ENCODE data around the gene ABLIM2. TPM values are rescaled to one million over a fixed set of nuclear protein-coding genes. Genes with fewer than 3 reads are reported as not detected.

ABLIM2 gene
- total RNA-seq, 1 donor from 2014 or later = 3.5 TPM

- Mint-ChIP-seq H3K27me3 (ENCODE audit: low read depth) (peaks cover 52% of the 10 kb centered on the region), H3K27ac (no peak overlapping the region), H3K9me3 (no peaks in the 10 kb centered on the region), H3K4me3 (no peak overlapping the region), H3K4me1 (peaks cover 3% of the 10 kb centered on the region), H3K36me3 (no peaks in the 10 kb centered on the region)
- DNase-seq (ENCODE audit: low spot score in 2 of 2, unreplicated experiment in 2 of 2) = no peak
- TF ChIP-seq CTCF (IDR thresholded peaks at IDR 0.05; ENCODE audit: unreplicated experiment) = no peak
Measured at GRCh38 chr4:8150152-8151090, 8.2 kb downstream of the ABLIM2 start.

- Mint-ChIP-seq H3K27me3 (ENCODE audit: low read depth) (peaks cover 52% of the 10 kb centered on the region), H3K36me3 (no peaks in the 10 kb centered on the region), H3K4me1 (peaks cover 3% of the 10 kb centered on the region), H3K27ac (no peak overlapping the region), H3K9me3 (no peaks in the 10 kb centered on the region), H3K4me3 (no peak overlapping the region)
- TF ChIP-seq CTCF (IDR thresholded peaks at IDR 0.05; ENCODE audit: unreplicated experiment) = no peak
- DNase-seq (ENCODE audit: low spot score in 2 of 2, unreplicated experiment in 2 of 2) = no peak
Measured at GRCh38 chr4:8149664-8150063, 8.9 kb downstream of the ABLIM2 start.

GRCh38 chr4:8148785-8149435 lies 9.7 kb downstream of the ABLIM2 start:
- Mint-ChIP-seq H3K27me3 (ENCODE audit: low read depth) (peaks cover 52% of the 10 kb centered on the region), H3K4me1 (peaks cover 6% of the 10 kb centered on the region), H3K4me3 (no peak overlapping the region), H3K9me3 (no peaks in the 10 kb centered on the region), H3K27ac (no peak overlapping the region), H3K36me3 (no peaks in the 10 kb centered on the region)
- DNase-seq (ENCODE audit: low spot score in 2 of 2, unreplicated experiment in 2 of 2) = no peak
- no peak for TF ChIP-seq CTCF (IDR thresholded peaks at IDR 0.05; ENCODE audit: unreplicated experiment)

- Mint-ChIP-seq H3K36me3 (no peaks in the 10 kb centered on the region), H3K9me3 (no peaks in the 10 kb centered on the region), H3K4me1 (peaks cover 6% of the 10 kb centered on the region), H3K27me3 (ENCODE audit: low read depth) (peaks cover 50% of the 10 kb centered on the region), H3K27ac (no peak overlapping the region), H3K4me3 (no peak overlapping the region)
- no peak for DNase-seq (ENCODE audit: low spot score in 2 of 2, unreplicated experiment in 2 of 2)
- no peak for TF ChIP-seq CTCF (IDR thresholded peaks at IDR 0.05; ENCODE audit: unreplicated experiment)
Measured at GRCh38 chr4:8148159-8148558, 10.5 kb downstream of the ABLIM2 start.

- Mint-ChIP-seq H3K27ac (no peak overlapping the region), H3K36me3 (no peaks in the 10 kb centered on the region), H3K9me3 (no peaks in the 10 kb centered on the region), H3K27me3 (ENCODE audit: low read depth) (peaks cover 42% of the 10 kb centered on the region), H3K4me3 (no peak overlapping the region), H3K4me1 (peaks cover 6% of the 10 kb centered on the region)
- no peak for DNase-seq (ENCODE audit: low spot score in 2 of 2, unreplicated experiment in 2 of 2)
- TF ChIP-seq CTCF (IDR thresholded peaks at IDR 0.05; ENCODE audit: unreplicated experiment) = no peak
Measured at GRCh38 chr4:8147231-8147970, 11.2 kb downstream of the ABLIM2 start.

Measured in mesothelial cell of epicardium (in vitro differentiated cells).